Measurements from ENCODE around the gene SLC4A7.
"Not testable (repeated sequence)": the region's sequence is repeated elsewhere in the genome, so short reads cannot be mapped to it uniquely, and the experiment has no call there.

The SLC4A7 gene

GRCh38 chr3:27358372-27358771 is 125.8 kb downstream of the SLC4A7 start:
- DNase-seq (ENCODE audit: low spot score) = no peak

- peak; percentile 50 for DNase-seq (ENCODE audit: low spot score)
Measured at GRCh38 chr3:27357665-27358258, 126.4 kb downstream of the SLC4A7 start.

DNA sequence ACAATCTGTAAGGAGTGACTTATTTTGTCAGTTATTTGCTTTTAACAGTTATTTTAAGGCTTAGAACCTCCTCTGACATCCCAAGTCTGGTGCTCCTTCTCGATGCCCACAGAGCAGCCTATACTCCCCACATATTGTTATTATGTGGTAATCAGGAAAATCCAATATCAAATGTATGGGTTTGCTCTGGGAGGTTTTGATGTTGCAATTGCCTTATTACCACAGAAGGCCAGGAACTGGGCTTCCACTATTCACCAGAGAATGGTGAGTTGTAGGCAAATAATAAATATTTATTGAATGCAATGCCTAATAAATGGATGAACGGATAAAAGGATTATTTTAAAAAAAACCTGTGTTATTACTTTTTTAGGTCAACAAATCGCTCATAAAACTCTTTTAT is 127.2 kb downstream of the SLC4A7 start:
- DNase-seq (ENCODE audit: low spot score) = no peak

DNA sequence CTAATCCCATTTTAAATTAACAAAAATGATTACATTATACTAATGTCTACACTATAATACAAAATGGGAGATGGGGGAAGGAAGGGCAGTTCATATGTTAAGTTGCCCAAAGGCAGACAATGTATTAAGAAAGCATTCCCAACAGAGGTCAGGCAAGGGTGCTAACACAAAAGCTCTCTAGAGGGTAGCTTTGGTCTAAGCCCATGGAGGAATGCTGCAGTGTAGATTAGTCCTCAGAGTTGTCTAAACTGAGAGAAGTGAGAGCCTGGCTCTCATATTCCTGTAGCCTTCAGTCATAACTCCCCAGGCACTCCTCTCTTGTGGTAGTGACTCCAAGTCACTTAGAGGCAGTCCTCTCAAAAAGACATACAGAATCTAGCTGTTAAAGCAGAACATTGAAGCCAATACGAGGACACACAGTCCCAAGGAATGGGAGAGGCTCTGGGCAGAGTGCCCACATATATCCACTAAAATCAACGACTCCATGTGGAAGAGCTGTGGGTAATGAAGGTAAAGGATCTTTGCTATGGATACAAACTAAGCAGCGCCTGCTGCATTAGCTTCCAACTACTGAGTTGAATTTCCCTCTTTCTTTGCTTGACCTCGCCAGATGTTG is 129.5 kb downstream of the SLC4A7 start:
- DNase-seq (ENCODE audit: low spot score) = no peak

GRCh38 chr3:27354161-27354560 is 130.0 kb downstream of the SLC4A7 start:
- no peak for DNase-seq (ENCODE audit: low spot score)

- no peak for DNase-seq (ENCODE audit: low spot score)
Measured at GRCh38 chr3:27353221-27353620, 131.0 kb downstream of the SLC4A7 start.

DNA sequence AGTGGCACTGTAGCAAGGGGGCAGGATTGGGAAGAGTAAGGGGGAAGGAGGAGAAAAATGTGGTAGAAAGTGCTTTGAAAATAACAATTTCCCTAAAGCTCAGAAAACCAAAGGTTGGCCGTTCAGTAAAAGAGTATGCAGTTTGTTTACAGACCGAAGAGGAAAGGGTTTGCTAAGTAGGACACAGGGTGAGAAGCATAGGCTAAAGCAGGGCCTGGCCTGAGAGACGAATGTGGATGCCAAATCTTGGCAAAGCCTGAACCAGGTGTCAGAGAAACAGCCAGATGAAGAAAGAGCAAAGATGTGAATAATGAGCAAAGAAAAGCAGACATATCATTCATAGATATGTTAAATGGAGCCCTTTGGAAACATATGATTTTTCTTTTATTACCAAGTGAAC is 132.1 kb downstream of the SLC4A7 start:
- DNase-seq (ENCODE audit: low spot score) = no peak

GRCh38 chr3:27349832-27350231 is 134.4 kb downstream of the SLC4A7 start:
- no peak for DNase-seq (ENCODE audit: low spot score)

DNA sequence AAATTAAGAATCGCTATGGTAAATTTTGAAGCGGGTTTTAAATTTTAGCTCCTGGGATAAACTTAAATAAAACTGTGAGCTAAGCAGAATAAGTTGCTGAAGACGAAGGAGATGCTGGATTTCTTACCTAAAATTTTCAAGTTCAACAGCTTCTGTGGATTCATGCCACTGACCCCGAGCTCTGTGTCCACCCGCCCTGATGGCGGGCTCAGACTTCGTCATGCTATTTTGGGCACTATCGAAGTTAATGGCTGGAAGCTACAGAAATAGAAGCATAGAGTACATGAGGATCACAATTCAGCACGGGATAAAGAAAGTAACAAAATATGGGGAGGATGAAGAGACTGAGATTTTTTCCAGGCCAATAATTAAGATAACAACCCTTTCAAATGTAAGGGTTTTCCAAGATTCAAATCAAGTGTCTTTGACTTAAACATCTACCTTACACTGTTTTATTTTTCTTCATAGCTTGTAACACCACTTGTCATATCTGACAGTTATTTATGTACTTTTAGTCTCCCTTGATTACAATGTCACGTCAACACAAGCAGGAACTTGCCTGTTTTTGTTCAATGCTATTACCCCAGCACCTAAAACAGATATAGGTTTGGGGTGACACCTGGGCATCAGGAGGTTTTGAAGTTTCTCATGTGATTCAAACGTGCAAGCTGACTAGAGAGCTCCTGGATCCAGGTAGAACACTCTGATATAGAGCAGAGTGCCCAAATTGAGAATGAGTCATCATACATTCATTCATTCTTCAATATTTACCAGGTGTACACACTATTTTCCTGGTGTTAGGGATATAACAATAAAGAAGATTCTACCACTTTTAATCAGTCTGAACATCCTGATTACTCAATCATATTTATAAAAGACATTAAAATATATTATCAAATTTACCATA is 138.0 kb downstream of the SLC4A7 start:
- no peak for DNase-seq (ENCODE audit: low spot score)

GRCh38 chr3:27345493-27345892 is 138.7 kb downstream of the SLC4A7 start:
- no peak for DNase-seq (ENCODE audit: low spot score)

DNA sequence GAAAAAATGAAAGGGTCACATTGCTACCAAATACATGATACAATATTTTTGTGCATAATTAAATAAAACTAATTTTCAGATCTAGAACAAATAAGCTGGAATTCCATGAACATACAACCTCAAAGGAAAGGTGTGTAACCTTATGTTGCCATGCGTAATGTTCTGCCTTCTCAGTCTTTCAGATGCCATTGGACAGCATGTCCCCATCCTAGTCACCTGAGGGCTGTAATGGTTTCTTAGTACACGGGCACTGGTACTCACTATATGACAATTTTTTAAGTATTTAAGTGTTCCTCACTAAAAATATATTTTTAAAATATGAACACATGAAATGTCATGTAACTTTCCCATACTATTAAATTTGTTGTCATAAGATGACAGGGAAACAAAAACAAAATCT is 139.1 kb downstream of the SLC4A7 start:
- DNase-seq (ENCODE audit: low spot score) = no peak

DNA sequence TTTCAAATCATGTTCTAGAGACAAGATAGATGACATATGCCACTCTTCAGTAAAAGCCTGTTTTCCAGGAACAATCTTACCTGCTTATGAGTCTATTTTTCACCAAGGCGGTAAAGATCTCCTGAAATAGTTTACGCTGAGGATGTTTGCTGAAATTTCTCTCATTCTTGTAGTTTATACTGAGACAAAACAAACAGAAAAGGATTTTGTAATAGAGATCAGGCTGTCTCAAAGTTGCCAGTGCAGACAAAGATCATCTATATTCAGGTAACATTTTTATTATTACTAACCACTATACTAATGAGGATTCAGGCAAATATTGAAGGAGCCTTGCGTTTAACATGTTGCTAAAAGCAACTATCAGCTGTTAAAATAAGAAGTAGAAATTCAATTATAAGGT is 140.0 kb downstream of the SLC4A7 start:
- DNase-seq (ENCODE audit: low spot score) = no peak

DNA sequence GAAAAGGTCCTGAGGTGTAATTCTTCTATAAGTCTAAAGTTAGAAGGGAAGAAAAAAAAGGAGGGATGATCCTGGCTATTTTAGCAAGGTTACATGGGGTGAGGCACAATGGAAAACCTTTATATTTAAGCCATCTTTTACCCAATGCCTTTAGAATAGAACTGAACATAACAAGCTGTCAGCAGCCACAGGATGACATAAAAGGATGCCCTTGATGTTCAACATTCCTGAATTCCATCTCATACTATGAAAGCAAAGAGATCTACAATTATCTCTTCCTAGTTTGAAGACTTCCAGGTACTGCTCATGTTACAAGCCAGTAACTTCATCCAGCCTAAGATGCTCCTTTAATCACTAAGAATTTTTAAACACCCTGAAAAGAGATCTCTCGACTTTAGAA is 141.9 kb downstream of the SLC4A7 start:
- DNase-seq (ENCODE audit: low spot score) = no peak

- no peak for DNase-seq (ENCODE audit: low spot score)
Measured at GRCh38 chr3:27340534-27340933, 143.7 kb downstream of the SLC4A7 start.

DNA sequence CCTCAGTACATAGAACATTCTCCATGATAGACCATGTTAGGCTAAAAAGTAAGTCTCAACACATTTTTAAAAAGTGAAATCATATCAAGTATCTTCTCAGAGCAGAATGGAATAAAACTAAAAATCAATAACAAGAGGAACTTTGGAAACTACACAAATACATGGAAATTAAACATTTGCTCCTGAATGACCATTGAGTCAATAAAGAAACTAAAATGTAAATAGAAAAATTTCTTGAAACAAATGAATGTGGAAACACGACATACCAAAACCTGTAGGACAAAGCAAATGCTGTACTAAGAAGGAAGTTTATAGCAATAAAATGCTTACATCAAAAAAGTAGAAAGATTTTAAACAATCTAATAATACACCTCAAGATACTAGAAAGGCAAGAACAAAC is 148.6 kb downstream of the SLC4A7 start:
- no peak for DNase-seq (ENCODE audit: low spot score)

DNA sequence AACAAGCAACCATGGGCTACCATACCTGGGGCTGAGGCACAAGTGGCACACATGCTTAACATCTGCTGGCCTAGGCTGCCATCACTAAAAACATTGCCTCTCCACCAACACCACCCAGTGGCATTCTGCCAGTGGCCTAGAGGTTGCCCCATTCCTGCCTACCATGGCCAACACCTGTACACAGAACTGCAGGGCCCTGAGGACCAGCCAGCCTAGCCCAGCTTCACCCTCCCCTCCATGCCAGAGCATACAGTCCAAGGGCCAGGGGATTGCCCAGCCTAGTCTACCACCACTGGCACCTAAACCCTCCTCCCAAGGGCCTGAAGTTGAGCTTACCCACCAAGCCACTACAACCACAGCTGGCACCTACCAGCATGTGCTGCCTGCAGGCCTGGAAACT is 150.3 kb downstream of the SLC4A7 start:
- no peak for DNase-seq (ENCODE audit: low spot score)

- DNase-seq (ENCODE audit: low spot score) = not testable (repeated sequence)
Measured at GRCh38 chr3:27328982-27329762, 155.0 kb downstream of the SLC4A7 start.

GRCh38 chr3:27326629-27327545 is 157.3 kb downstream of the SLC4A7 start:
- DNase-seq (ENCODE audit: low spot score) = no peak

GRCh38 chr3:27326202-27326601 is 158.0 kb downstream of the SLC4A7 start:
- no peak for DNase-seq (ENCODE audit: low spot score)

GRCh38 chr3:27325419-27325818 is 158.8 kb downstream of the SLC4A7 start:
- DNase-seq (ENCODE audit: low spot score) = no peak

DNA sequence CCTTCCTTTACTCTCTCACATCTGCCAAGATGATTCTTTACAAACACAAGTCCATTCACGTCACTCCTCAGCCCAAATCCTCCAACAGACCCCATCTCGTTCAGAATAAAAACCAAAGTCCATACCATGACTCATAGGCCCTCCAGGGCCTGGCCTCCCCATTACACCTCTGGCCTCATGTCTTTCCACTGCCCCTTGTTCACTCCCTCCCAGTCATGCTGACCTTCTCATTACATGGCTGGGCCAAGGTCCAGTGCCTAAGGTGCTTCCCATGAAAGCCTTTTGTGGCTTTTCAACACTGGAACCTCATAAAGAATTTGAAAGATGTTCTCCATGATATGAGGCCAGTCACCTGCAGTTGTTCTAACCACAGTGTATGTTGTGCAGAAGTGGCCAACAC is 159.5 kb downstream of the SLC4A7 start:
- no peak for DNase-seq (ENCODE audit: low spot score)

Data from LoVo (cell line).